ENCODE measurements around the gene PLSCR2.
"Not testable (repeated sequence)": the region's sequence is repeated elsewhere in the genome, so short reads cannot be mapped to it uniquely, and the experiment has no call there.

PLSCR2 gene, protein sequence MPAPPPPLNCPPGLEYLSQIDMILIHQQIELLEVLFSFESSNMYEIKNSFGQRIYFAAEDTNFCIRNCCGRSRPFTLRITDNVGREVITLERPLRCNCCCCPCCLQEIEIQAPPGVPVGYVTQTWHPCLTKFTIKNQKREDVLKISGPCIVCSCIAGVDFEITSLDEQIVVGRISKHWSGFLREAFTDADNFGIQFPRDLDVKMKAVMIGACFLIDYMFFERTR

DNA sequence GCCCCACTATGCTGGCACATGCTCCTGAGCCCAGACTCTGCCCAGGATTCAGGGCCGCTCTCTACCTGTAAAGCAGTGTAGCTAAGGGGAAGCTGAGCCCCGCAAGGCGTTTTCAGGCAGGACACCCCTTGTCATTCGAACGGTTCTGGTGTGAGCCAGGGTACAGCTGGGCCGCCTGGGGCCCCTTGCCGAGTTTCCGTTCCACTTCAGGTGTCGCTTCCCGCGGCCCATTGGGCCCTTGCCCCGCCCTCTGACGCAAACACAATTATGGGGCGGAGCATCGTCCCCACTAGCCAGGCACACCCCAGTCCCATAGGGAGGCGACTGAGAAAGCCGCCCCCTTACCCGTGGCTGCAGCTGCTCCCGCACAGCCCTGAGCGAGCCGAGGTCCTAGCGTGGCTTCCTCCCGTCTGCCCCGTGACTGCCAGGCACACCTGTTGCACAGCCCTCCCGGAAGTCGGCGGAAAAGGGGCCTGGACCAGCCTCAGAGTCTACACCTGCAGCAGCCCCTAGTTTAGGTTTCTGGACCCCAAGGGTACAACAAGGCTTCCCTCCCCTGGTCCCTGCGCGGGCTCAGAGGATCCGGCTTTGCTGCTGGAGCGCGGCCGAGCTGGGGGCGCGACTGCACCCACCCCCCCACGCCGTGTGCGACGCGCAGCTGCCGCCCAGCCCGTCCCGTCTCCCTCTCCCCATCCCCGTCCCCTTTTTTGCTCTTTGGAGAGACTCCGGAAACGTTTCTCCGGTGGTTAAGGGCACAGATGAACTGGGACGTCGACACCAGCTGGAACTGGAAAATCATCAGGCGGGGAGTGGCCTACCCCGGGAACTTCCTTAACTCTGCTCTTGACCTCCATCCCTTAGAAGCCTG is at the start of gene PLSCR2:
Gene PLSCR2 (minus strand): TSS at position 412 of the 868 bp plus-strand sequence. CDS start 9,657 bp downstream, outside the sequence.
- DNase-seq = peak; percentile 83

DNA sequence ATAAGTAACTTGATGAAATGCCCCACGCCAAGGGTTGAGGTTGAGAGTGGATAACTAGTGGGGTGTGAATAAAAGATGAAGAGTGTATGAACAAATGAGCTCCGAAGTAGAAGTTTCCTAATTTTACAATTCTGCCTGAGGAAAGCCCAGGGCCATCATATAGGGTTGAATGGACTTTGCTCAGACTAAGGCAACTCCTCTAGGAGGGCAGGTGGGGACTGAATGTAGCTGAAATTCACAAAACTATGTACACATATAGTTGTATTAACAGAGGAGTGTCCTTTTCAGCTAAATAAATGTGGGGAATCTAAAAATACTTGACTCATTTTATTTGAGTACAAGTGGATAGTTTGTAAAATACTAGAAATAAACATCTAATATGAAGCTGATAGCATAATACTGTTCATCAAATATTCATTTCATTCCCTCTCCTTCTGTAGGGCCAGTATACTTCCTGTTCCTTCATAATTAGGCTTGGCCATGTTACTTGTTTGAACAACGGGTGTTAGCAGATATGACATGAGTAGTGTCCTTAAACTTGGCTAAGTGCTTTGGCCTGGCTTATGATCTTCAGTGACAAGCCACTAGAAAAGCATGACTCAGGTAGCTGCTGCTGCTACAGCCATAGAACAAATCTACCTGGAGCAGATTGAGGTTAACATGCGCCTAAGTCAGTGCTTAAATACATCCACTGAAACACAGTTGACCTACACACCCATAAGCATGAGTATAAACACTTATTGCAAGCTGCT is 48.5 kb upstream of the PLSCR2 start:
- DNase-seq = no peak

DNA sequence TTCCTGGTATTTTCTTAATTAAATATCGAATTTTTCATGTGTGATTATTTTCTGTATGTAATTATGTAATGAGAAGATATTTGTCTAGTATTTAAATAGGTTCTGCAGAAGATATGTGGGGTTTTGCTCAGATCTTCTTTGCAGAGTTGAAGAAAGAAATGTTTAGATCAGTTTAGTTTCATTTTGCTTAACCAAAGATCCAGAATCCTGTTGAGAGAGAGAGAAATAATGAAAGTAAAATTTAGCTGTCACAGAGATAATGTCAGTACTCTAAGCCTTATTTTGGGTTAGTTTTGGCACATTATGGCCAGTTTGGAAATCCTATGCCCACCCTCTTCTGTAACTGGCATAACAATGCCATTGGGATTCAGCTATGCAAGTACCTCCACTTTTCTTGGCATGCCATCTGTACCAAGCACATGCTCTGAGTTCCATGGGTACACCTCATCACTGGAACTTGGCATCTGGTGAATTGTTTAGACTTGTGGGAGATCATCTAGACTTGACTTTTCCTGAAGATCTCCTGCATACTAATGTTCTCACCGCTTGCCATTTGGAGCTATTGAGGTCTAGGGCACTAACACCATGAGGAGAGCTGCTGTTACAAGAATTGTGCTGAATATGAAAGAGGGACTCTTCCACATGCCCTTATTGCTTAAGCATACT is 44.2 kb upstream of the PLSCR2 start:
- no peak for DNase-seq

DNA sequence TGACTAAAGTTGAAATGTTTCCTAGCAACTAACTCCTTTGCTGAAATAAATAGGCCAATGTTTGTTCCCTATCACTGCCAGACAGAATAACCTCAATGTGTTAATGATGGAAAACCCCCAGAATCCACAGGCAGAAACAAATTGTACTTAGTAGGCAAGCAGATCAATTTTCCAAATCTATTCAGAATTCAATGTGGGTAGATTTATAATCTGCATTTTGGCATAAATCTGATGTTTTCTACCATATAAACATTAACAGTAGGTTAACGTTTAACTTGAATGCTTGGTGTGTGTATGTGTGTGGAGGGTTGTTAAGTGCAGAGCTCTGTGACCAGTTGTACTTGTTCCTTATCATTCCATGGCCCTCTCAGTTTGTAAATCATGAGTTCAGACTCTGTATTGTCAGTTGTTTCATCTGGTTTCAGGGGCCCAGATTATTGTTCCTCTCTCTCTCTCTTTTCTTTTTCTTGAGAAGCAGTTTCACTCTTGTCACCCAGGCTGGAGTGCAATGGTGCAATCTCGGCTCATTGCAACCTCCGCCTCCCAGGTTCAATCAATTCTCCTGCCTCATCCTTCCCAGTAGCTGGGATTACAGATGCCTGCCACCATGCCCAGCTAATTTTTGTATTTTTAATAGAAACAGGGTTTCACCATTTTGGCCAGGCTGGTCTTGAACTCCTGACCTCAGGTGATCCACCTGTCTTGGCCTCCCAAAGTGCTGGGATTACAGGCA is 42.2 kb upstream of the PLSCR2 start:
- no peak for DNase-seq

DNA sequence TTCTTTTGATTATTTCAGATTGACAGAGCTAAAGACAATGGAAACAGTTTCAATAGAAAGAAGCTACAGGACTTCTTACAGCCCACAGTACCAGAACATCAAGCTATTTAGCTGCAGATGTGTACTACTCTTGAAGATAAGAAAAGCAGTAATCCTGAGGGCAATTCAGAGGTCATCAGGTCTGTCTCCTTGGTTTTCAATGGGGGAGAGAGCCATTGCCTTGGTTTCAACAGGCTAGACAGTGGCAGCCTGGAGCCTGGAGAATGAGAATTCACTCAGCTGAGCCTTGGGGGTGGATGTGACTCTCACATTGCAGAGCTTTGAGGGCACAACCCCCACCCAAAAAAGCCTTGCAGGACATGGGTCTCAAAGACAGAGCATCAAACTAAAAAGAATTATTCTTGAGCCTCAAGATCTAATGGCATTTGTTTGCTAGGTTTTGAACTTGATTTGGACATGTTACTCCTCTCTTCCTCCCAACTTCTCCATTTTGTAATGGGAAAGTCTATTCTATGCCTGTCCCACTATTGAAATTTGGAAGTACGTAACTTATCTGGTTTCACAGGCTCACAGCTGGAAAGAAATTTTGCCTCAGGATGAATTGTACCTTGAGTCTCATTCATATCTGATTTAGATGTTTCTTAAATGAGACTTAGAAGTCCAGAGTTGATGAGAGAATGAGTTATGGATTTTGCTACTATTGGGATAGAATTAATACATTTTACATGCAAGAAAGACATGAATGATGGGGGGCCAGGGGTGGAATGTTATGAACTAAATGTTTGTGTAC is 38.2 kb upstream of the PLSCR2 start:
- DNase-seq = no peak

DNA sequence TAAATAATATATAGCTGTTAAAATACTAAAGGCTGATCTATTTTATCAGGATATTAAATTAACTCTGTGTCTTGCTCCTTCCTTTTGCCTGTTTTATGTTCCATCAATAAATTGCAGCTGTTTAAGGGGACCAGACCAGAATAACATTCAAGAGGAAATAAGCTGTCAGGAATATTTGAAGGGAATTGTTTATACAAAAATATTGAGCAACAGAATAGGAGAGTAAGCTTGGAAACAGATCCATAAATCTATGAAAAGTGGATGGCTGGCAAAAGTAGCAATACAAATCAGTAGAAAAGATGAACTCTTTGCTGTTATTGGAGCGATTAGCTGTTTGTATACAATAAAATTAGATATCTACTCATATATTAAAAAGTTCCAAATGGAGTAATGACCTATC is 36.2 kb upstream of the PLSCR2 start:
- DNase-seq = no peak

DNA sequence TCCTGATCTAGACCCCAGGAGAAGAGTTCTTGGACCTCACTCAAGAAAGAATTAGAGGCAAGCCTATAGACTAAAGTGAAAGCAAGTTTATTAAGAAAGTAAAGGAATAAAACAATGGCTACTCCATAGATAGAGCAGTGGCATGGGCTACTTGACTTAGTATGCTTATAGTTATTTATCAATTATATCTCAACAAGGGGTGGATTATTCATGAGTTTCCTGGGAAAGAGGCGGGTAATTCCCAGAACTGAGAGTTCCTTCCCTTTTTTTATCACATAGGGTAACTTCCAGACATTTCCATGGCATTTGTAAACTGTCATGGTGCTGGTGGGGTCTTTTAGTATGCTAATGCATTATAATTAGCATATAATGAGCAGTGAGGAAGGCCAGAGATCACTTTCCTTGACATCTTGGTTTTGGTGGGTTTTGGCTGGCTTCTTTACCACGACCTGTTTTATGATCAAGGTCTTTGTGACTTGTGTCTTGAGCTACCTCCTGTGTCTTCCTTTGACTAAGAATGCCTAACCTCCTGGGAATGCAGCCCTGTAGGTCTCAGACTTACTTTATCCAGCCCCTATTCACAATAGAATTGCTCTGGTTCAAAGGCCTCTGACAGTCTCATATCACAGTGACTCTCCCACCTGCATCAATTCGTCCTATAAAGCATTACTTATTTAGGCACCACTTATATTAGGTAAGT is 35.3 kb upstream of the PLSCR2 start:
- no peak for DNase-seq

DNA sequence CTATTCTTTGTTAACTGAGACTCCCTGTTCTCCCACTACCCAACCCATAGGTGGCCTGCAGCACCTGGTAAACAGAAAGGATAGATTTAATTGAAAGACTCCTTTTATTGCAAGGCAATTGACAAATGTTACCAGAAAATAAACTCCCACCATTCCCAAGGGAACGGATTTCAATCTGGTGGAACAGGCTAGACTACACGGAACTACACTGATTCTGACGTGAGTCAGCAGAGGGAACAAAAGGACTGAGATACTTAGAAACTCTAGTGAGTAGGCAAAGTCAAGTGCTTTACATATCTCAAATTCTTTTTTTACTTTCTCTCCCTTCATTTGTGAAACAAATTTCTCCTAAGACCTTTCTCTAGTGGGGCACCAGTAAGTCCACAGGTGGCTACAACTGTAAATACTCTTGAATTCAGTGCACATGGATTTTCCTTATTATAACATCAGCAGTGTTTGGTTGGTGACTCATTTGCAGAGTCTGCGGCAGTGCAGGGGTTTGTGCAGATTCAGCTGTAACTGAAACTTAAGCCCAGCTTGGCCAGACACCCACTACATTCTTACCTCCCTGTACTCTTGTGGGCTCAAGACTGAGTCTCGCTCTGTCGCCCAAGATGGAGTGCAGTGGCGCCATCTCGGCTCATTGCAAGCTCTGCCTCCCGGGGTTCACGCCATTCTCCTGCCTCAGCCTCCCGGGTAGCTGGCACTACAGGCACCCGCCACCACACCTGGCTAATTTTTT is 34.3 kb upstream of the PLSCR2 start:
- no peak for DNase-seq

DNA sequence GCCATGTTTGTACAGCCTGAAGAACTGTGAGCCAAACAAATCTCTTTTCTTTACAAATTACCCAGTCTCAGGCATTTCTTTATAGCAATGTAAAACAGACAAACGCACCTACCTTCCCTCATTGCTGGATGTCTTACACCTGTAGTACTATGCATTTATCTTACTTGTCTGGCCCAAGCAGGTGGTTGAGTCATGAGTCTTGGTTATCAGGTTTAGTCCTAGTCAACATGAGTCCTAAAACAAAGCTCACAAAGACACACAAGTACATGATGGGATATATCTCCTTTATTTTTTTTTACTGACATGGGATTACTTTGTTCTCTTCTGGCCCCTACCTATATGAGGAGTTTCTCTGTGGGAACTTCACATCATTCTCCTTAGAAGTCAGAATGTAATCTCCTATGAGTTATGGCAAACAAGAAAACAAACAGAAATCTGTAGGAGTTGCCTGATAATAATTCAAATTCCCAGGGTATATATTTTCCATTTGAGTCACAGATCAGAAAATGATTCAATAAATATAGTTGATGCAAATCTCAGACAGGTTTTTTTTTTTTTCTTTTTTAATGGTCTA is 33.6 kb upstream of the PLSCR2 start:
- DNase-seq = no peak

DNA sequence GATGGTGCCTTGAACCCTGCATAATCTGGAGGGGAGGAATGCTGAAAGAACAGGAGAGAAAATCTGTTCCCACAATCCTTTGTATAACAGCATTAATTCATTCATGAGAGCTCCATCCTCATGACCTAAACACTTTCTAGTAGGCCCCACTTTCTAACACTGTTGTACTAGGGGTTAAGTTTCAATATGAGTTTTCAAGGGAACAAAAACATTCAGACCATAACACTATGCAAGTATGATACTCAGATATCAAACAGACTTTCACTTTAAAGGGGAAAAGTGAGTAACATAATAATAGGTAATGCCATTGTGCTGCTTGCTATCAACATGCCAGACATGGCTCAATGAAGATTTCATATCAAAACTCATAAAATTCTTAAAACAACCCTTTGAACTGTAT is 32.4 kb upstream of the PLSCR2 start:
- DNase-seq = no peak

DNA sequence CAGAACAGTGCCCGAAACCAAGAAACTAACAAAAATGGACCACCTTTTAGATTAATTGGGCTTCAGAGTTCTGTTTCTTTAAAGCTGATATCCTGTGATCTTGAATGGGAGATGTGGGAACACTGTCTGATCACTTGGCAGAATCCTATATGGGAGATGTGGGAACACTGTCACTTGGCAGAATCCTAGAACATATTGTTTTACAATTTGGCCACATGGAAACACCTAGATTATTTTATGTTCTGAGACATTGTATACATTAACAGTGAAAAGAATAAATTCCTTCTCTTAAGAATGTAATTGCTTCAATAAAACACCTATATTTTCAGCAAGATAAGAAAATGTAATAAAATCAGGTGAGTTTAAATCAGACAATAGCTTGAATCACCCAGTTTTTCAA is 30.3 kb upstream of the PLSCR2 start:
- DNase-seq = no peak

DNA sequence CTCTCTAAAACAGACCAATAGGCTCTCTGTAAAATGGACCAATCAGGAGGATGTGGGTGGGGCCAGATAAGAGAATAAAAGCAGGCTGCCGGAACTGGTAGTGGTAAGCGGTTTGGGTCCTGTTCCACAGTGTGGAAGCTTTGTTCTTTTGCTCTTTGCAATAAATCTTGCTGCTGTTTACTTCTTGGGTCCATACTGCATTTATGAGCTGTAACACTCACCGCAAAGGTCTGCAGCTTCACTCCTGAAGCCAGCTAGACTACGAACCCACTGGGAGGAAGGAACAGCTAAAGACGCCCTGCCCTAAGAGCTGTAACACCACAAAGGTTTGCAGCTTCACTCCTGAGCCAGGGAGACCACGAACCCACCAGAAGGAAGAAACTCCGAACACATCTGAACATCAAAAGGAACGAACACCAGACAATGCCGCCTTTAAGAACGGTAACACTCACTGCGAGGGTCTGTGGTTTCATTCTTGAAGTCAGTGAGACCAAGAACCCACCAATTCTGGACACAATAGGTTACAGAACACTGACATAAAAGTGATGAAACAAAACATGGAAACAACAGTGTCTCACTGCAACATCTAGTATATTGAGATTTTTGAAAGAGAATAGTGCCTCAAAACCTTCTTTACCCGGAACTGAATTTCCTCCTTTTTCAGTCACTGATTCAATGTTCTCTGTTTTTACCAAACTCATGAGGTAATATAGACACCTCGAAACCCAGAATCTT is 28.8 kb upstream of the PLSCR2 start:
- peak; percentile 44 for DNase-seq

DNA sequence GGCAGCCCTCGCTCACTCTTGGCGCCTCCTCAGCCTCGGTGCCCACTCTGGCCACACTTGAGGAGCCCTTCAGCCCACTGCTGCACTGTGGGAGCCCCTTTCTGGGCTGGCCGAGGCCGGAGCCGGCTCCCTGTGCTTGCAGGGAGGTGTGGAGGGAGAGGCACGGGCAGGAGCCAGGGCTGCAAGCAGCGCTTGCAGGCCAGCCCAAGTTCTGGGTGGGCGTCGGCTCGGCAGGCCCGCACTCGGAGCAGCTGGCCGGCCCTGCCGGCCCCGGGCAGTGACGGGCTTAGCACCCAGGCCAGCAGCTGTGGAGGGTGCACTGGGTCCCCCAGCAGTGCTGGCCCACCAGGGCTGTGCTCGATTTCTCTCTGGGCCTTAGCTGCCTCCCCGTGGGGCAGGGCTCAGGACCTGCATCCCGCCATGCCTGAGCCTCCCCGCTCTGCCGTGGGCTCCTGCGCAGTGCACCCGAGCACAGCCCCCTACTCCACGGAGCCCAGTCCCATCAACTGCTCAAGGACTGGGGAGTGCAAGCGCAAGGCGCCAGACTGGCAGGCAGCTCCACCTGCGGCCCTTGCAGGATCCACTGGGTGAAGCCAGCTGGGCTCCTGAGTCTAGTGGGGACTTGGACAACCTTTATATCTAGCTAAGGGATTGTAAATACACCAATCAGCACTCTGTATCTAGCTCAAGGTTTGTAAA is 27.9 kb upstream of the PLSCR2 start:
- DNase-seq = not testable (repeated sequence)

DNA sequence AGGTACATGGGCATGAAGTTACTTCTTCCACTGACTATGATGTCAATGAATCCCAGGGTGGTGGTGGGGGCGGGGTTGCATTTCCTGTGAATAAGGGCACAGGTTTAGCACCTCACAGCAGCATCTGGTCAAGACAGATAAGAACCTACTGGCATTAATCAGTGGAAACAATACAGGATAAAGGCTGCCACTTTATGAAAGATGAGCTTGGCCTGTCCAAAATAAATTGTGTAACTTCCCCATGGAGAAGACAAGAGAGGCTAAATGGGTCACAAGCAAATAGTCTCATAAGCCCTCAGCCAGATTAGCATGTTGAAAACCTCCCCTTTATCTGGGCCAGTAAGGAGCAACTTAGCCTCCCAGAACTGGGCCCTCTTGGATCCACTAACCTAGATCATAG is 27.4 kb upstream of the PLSCR2 start:
- DNase-seq = no peak

DNA sequence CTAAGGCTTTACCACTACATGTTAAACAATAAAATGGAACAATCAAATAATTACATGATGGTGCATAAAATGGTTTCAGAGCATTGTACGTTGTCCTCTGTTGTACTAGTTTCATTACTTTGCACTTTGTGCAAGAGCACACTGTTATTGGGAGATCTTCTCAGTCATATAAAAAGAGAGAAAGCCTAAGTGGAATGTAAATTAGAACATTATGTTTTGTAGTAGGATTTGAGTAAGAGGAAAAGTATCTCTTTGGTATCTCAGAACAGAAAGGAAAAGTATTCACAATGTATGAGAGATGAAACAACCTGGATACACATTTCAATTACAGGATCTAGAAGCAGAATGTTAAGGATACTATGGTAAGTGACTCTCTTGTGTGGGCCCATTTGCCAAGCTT is 26.9 kb upstream of the PLSCR2 start:
- no peak for DNase-seq

DNA sequence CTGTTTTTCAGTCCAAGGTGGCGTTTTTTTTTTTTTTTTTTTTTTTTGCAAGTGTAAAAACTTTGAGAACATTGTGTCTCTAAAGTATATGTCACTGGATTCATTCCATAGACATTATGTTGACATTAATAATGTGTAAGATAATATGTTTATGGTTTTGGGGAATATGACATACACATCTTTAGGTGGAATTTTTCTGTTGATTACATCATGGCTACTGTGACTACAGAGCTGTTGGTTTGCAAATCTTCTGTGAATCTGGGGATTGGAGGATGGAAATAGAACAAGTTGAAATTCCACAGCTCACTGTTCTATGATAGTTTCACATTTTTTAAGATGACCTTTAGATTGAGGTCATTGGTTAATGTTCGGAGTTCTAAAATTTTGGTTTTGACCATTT is 24.4 kb upstream of the PLSCR2 start:
- DNase-seq = no peak

DNA sequence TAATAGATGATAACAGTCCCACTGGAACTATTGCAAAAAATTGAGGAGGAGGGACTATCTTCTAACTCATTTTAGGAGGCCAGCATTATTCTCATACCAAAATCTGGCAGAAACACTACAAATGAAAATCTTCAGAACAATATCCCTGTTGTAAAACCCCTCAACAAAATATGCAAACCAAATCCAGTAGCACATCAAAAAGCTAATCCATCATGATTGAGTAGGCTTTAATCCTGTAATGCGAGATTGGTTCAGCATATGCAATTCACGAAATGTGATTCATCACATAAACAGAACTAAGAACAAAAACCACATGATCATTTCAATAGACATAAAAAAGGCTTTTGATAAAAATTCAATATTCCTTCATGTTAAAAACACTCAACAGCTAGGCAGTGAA is 23.9 kb upstream of the PLSCR2 start:
- DNase-seq = no peak

DNA sequence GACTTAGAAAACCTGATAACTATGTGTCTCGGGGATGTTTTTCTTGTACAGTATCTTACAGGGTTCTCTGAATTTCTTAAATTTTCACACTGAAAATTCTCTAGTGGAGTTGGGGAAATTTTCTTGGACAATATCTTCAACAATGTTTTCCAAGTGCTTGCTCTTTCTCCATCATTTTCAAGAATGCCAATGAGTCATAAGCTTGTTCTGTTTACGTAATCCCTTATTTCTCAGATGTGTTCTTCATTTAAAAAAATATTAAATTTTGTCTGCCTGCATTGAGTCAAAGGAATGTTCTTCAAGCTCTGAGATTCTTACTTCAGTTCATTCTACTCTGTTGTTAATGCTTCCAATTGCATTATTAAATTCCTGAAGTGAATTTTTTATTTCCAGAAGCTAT is 21.9 kb upstream of the PLSCR2 start:
- no peak for DNase-seq

All from CD4-positive, alpha-beta T cell treated with Interleukin-21 for 1 hour (primary cell).